B cell (primary cell): Measurements from ENCODE around the gene ETDB.
"Not testable (repeated sequence)": the region's sequence is repeated elsewhere in the genome, so short reads cannot be mapped to it uniquely, and the experiment has no call there.

Experiments used
- CTCF ChIP-seq: fragments of 200-600 bp; IDR thresholded peaks from one replicate; pipeline ENCODE4 v1.8.0; 2022; ENCODE audit warnings: antibody characterized with exemption, mild to moderate bottlenecking
- EZH2 ChIP-seq: IDR thresholded peaks from 2 replicates; pipeline ENCODE4 v1.6.1; 2012; ENCODE audit warnings: borderline replicate concordance, low read depth, mild to moderate bottlenecking, moderate library complexity, low read length; ENCODE audit not compliant: insufficient read depth, poor library complexity, severe bottlenecking

GRCh38 chrX:135116064-135116463, 4.3 kb downstream of the ETDB start:
- TF ChIP-seq CTCF, EZH2: not testable (repeated sequence)
